Fibroblast of skin of right quadriceps (primary cell): ENCODE results near the gene SEMA4D.

Source experiments
- DNase-seq: peaks from one replicate; pipeline ENCODE4 v3.0.0-alpha.2; 2013

SEMA4D gene

DNA sequence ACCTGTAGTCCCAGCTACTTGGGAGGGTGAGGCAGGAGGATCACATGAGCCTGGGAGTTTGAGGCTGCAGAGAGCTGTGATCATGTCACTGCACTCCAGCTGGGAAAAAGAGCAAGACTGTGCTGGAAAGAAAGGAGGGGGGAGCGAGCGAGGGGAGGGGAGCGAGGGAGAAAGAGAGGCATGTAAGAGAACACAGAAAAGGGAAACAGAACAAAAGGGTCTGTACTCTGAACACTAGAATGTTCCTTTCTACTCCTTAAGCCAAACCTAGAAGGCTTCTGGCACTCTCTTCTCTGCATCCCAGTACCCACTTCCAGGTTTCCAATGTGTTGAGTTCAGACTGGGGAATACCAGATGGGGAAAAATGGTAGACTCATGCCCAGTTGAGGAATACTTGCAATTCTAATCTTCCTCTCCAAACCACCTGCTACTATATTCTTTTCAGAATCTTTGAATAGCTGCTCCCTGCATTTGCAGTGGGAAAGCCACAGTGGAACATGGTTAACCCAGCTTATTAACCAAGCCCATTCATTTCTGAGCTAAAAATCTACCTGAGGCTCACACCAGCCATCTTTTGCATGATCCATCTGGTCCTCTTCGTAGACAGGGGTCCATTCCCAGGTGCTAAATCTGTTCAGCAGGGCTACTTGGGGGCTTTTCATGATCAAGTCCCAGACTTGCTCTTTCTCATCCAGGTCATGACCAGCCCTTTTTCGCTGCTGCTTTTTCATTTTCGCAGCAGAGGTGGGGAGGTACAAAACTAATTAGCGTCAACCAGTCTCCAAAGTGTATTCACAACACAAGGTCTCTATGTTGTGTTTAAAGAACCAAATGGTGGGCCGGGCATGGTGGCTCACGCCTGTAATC is 34.9 kb downstream of the SEMA4D start:
- no peak for DNase-seq

DNA sequence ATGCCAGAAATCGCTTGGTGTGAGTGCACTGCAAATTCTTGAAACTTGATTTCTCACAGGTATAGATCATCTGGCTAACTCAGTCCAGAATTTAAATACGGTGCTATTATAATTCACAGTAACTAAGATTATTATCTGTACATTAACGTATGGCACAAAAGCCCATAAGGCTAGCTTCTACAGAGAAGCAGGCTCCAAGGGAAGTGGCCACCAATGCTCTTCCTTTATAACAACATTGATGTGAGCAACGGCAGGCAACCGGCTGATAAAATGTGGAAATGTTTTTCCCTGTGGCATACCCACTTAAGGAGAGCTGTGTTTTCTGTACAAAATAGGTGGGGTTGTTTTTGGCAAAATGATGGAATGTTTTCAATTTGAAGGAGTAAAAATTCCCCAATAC is 35.7 kb downstream of the SEMA4D start:
- DNase-seq, result no peak

DNA sequence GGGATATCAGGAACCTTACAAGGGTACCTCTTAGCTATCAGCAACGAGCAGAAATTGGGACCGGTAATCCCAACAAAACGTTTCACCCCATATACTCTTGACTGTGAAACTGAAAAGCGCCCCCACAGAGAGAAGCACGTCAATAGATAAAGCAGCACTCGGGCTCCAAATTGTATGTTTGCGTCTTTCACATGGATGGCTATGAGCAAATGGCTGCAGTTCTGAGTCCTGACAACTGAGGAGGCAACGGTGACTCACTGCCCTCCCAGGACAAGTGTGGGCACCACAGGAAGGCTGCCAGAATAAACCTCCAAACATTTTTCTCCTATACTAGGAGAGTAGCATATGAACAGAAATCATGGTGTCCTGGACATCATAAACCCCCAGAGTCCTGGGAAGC is 36.6 kb downstream of the SEMA4D start:
- DNase-seq, result peak; percentile 46

GRCh38 chr9:89460551-89460950 is 37.4 kb downstream of the SEMA4D start:
- DNase-seq, result no peak

DNA sequence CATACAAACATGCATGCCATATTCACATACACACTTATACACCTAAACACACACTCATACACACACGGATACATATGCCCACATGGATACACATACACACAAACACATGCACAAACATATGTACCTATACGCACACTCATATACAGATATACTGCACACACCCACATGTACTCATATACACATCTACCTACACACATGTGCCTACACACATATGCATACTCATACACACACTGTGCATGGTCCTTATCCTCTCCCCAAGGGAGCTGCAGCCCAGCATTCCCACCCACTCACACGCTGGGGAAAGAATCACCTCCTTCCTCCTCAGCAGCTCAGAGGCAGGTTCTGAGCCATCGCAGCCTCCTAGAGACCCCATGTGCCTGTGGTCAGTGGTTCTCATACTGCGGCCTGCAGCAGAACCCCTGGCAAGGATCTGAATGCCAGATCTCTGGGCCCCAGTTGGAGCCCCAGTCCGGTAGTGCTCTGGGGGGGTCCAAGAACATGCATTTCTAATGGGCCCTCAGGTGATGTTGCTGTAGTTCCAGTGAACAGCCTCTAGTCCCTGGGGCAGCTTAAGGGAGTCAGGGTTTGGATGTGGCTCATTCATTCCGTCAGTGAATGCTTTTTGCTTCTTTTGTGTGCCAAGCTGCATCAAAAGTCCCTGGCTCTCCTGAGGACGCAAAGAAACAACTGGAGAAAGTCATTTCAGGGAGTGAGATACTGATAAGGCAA is 39.0 kb downstream of the SEMA4D start:
- no peak for DNase-seq

DNA sequence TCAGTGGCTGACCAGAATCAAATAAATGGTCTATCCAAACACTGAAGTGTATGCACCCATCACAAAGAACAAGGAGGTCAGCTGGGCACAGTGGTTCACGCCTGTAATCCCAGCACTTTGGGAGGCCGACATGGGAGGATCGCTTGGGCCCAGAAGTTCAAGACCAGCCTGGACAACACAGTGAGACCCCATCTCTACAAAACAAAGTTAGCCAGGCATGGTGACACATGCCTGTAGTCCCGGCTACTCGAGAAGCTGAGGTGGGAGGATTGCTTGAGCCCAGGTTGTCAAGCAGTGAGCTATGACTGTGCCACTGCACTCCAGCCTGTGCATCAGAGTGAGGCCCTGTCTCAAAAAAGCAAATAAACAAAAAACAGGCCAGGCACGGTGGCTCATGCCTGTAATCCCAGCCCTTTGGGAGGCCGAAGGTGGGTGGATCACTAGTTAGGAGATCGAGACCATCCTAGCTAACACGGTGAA is 40.5 kb downstream of the SEMA4D start:
- DNase-seq, result no peak

GRCh38 chr9:89455356-89455824 is 42.5 kb downstream of the SEMA4D start:
- DNase-seq, result no peak

DNA sequence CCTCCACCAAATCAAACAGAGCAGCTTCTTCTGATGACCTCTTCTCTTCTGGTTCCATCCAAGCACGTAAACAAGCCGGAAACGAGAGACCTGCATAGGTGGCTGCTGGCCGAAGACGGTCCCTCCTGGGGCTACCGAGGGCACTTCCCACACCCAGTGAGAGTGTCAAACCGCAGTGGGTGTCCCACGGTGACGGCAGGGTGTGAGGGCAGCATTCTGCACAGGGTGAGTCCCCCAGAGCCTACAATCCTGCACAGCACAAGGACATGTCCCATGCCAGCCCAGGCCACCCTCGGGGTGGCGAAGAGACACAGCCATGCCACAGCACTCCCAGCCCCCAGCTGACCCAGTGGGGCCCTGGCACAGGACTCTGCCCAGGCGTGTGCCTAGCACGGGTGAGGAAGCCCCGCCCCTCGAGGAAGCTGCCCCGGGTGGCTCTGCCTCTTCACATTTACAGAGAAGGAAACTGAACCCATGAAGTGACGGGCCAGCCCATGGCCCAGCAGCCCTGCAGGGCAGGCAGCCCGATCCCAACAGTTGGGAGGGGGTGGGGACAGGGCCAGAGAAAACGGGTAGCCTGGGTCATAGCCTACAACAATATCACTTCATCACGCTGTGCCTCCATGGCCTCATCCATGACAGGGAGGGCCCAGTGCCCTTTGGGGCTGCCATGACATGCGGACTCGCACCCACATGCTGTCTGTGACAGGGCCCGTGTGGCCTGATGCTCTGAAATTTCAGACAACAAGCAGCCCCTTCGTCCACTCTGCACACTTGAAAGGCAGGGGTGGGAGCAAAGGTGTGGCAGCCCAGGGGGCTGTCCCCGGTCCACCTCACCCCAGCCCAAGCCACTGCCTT is 43.2 kb downstream of the SEMA4D start:
- no peak for DNase-seq

- DNase-seq, result no peak
Observed at GRCh38 chr9:89453452-89453851, 44.5 kb downstream of the SEMA4D start.

GRCh38 chr9:89452561-89452960 is 45.4 kb downstream of the SEMA4D start:
- no peak for DNase-seq

- no peak for DNase-seq
Observed at GRCh38 chr9:89450213-89450612, 47.7 kb downstream of the SEMA4D start.

DNA sequence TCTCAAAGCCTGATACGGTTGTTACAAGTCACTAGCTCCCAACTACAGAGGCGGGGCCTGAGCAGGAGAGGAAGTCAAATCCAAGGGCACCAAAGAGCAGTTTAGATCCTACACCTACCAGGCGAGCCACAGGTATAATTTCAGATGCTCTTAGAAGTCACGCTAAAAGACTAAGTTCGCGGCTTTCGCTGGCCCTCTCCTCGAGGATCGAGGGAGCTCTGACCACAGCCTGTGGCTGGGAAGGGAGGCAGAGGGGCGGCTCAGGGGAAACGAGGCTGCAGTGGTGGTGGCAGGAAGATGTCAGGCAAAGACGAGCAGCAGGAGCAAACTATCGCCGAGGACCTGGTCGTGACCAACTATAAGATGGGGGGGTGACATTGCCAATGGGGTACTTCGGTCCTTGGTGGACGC is 48.6 kb downstream of the SEMA4D start:
- DNase-seq, result no peak

GRCh38 chr9:89448821-89449220 is 49.1 kb downstream of the SEMA4D start:
- no peak for DNase-seq

GRCh38 chr9:89448381-89448780 is 49.5 kb downstream of the SEMA4D start:
- DNase-seq, result no peak

DNA sequence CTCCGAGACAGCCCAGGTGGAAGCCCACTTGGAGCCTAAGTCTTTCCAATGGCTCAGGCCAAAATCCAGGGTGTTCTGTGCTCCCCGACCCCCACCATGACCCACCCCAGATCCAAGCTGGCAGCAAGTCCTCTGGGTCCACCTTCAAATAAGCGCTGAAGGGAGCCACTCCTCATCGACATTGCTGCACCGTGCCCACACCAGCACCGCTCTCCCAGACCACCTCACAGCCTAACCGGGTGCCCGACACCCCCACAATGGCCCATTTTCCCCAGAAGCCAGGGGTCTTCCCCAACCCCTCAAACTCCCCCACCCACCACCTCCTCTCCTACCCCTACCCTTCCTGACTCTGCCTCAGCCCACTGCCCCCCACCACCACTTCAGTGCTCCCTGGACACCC is 50.5 kb downstream of the SEMA4D start:
- no peak for DNase-seq

DNA sequence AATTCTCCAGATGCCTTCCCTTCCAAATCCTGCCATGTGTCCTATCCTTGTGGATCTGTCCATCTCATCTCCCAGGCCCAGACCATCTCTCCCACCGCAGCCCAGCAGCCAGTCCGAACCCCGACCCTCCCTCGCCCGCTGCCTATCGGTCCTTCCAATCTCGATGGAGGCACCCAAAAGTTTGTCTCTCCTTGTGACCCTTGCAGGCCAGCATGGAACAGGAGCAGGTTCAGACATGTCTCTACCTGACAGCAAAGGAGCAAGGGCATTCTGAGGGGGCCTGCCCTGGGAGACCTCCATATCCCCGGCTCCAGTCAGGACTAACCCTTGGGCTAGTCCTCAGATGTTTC is 51.0 kb downstream of the SEMA4D start:
- DNase-seq, result no peak

- DNase-seq, result no peak
Observed at GRCh38 chr9:89446261-89446960, 51.5 kb downstream of the SEMA4D start.

DNA sequence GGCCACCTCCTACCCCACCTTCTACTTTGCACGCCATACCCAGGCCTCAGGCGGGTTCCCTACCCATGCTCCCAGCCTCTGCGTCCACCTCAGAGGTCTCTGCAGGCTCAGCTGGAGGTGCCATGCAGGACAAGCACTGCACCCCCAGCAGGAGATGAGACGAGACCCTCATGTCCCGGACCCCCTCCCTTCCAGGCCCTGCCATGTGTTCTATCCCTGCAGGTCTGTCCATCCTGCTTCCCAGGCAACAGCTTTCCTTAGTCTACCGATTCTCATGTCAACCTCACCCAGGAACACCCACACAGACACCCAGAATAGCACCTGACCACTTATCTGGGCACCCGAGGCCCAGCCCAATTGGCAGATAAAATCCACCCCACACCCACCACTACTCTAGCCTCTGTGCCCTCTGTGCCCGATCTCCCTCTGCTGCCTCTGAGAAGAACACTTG is 52.1 kb downstream of the SEMA4D start:
- no peak for DNase-seq

GRCh38 chr9:89444925-89445765 is 52.8 kb downstream of the SEMA4D start:
- no peak for DNase-seq

- no peak for DNase-seq
Observed at GRCh38 chr9:89444274-89444673, 53.6 kb downstream of the SEMA4D start.
